HG03280 (cell line): ENCODE results near the gene TNIK.

Source experiments
- ATAC-seq: cut with Tn5 transposase; IDR thresholded peaks from one replicate; pipeline ENCODE4 v1.9.1; 2021; ENCODE audit warnings: mild to moderate bottlenecking, moderate library complexity; ENCODE audit not compliant: unreplicated experiment

TNIK gene

GRCh38 chr3:171115667-171116066 is 344.5 kb downstream of the TNIK start:
- no peak for ATAC-seq

GRCh38 chr3:171113716-171114115 is 346.5 kb downstream of the TNIK start:
- ATAC-seq = no peak

GRCh38 chr3:171110715-171111114 is 349.5 kb downstream of the TNIK start:
- no peak for ATAC-seq

GRCh38 chr3:171108066-171108465 is 352.1 kb downstream of the TNIK start:
- no peak for ATAC-seq

DNA sequence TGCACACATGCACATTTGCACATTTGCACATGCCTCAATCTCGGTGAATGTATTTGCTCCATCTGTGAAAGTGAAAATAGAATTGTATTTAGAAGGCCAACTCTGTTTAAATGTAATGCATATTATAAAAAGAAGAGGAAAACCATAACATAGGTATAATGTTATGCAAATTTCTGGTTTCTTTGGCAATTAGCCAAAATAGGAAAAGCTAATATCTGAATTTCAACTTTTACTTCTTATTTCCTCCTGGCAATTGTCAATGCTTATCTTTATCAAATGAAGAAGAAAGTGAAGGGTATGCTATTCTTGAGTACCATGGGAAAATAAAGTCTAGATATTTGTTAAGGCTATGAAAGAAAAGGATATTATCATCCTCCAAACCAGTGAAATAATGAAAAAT is 357.0 kb downstream of the TNIK start:
- no peak for ATAC-seq

GRCh38 chr3:171101982-171102641 is 358.1 kb downstream of the TNIK start:
- no peak for ATAC-seq

- ATAC-seq = no peak
These were observed 360.3 kb downstream of the TNIK start for GRCh38 chr3:171099911-171100310.

DNA sequence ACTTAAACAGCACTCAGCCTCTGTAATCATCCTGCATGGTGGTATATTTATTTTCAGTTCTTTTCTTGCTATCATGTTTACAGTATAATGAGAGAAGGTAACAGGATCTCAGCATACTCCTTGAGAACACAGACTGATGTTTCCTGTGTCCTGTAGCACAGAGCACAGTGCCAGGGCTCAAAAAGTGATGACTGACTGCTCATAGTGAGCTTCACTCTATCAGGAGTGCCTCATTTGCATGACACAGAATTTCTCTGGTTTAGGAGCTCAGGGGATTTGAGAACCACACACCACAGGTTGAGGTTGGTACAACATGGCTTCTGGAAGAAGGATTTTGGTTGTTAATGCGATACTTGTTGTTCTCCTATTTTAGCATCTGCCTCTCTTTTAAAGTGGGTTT is 365.1 kb downstream of the TNIK start:
- ATAC-seq = peak; percentile 83

DNA sequence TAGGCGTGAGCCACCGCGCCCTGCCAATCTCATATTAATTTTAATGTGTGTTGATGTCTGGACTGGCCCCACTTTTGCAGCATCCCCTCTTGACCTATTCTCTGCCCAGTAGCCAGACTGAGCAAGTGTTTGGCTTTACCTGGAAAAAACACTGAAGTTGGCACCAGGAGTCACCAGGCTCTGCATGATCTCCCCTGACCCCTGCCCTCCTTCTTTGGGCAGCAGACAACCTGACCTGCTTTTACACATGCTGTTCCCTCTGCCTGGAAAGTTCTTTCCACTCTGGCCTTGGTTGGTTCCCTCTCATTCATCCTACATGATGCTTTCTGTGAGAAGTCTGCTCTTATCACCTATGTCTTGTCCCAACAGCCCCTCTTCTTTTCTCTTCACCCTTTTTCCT is 365.8 kb downstream of the TNIK start:
- ATAC-seq = no peak

- ATAC-seq = no peak
These were observed 366.7 kb downstream of the TNIK start for GRCh38 chr3:171093462-171093861.

DNA sequence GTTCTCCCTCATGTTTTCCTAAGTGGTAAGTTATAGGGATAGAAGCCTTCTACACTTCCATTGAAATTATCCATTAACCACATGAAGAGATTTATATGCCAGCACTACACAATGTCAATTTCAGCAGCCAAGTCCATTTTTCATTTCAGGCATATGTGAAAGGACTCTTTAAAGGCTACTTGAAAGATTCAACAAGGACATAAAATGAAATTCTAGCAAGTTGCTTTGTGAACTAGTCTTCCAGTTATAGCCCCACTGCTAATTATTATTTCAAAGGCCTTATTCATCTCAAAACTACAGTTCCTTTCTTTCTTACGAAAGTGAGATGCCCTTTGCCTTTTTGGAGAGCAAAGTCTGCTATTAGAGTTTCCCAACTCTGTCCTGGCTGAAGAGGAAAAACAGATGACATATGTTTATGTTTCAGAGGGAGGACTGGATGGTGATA is 367.7 kb downstream of the TNIK start:
- ATAC-seq = no peak

DNA sequence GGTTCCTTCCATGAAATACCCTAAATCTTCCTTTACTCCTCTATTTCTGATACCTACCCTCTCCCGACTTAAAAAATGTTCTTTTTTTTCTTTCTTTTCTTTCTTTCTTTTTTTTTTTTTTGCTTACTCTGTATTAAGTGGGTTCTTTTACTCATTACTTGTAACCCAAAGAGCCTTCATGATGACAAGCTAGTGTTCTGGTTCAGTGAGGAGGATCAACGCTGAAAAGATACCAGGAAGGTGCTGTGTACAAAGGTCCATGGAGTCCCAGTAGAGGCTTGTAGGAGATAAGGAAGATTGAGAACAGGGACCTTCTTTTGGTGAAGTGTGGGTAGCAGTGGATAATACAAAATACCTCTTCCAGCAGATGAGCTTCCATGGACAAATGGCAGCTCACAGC is 369.9 kb downstream of the TNIK start:
- no peak for ATAC-seq

GRCh38 chr3:171088964-171089754 is 371.0 kb downstream of the TNIK start:
- no peak for ATAC-seq

GRCh38 chr3:171088496-171088895 is 371.7 kb downstream of the TNIK start:
- ATAC-seq = no peak

- no peak for ATAC-seq
These were observed 373.3 kb downstream of the TNIK start for GRCh38 chr3:171086914-171087313.

GRCh38 chr3:171077261-171077660 is 382.9 kb downstream of the TNIK start:
- no peak for ATAC-seq

DNA sequence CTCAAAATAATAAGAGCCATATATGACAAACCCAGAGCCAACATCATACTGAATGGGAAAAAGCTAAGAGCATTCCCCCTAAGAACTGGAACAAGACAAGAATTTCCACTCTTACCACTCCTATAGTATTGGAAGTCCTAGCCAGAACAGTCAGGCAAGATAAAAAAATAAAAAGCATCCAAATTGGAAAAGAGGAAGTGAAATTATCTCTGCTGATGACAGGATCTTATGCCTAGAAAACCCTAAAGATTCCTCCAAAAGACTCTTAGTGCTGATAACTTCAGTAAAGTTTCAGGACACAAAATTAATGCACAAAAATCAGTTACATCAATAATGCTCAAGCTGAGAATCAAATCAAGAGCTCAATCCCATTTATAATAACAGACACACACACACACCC is 387.8 kb downstream of the TNIK start:
- ATAC-seq = no peak

GRCh38 chr3:171068658-171069057 is 391.5 kb downstream of the TNIK start:
- no peak for ATAC-seq

DNA sequence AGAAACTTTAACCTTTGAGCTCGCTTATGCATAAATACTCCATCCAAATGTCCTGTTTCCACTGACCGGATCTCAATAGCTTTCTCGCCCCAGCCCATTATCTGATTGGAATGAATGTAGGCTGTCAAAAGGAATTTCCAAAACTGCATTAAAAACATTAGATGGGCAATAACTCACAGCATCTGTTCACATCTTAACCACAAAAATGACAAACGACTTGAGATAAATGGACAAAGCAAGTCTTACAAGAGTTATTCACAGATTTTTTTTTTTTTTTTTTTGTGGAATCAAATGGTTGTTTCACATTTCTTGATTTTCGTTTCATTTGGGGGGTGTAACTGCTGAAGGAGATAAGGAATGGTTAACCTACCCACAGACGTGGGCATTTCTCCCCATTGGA is 394.0 kb downstream of the TNIK start:
- ATAC-seq = no peak

DNA sequence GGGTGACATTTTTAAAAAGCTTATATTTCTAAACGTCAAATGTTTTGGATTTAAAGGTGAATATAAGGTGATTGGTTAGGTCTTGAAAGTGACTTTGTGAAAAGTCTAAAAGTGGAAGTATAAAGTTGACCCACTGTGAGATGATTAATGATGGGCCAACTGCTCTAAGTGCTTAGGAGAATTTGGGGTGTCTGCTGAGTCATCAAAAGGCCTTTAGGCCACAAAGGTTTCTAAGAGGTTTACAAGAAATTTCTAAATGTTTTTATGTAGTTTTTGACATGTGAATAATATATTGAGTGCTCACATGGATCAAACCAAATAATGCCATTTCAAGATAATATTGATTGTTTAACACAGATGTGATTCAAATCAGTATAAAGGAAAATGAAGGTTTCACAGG is 394.5 kb downstream of the TNIK start:
- no peak for ATAC-seq

- ATAC-seq = no peak
These were observed 395.7 kb downstream of the TNIK start for GRCh38 chr3:171064461-171064860.

GRCh38 chr3:171061749-171062148 is 398.5 kb downstream of the TNIK start:
- no peak for ATAC-seq
